GM21367 (cell line): ENCODE results near the gene INHBB.
"Not testable (repeated sequence)": the region's sequence is repeated elsewhere in the genome, so short reads cannot be mapped to it uniquely, and the experiment has no call there.

ENCODE experiments used
- ATAC-seq: cut with Tn5 transposase; IDR thresholded peaks from one replicate; pipeline ENCODE4 v1.9.1; 2021; ENCODE audit not compliant: unreplicated experiment

INHBB gene

GRCh38 chr2:120316071-120316470 lies 29.9 kb upstream of the INHBB start:
- no peak for ATAC-seq

DNA sequence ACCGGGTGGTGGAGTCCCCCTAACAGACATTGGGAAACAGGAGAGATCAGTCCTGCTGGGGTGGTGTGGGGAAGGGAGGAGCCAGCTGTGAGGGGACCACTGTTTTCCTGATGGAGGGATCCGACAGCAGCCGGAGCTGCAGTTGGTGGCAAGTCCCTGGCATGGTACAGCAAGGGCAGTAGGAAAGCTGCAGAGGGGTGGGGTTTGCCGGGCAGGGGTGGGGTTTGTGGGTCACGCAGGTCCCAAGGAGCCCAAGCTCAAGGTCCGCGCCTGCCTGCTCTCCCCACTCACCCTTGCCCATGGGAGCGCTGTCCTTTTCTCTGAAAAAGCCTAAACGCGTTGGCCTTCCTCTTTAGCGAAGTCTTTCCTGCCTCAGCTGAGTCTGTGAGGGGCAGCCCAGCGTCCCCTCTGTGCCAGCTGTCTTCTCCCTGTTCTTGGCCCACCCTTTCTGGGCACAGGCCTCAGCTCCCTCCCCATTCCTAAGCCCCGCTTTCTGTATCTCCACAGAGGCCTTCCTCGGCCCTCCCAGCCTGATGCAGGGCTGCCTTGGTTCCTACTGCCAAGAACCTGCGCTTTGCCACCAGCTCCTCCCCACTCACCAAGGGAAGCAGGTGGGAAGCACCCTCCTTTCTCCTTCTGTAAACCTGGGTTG lies 29.3 kb upstream of the INHBB start:
- no peak for ATAC-seq

GRCh38 chr2:120317180-120317533 lies 28.8 kb upstream of the INHBB start:
- ATAC-seq, result no peak

- ATAC-seq, result no peak
Measured at GRCh38 chr2:120317916-120318315, 28.0 kb upstream of the INHBB start.

GRCh38 chr2:120318626-120319025 lies 27.3 kb upstream of the INHBB start:
- ATAC-seq, result no peak

DNA sequence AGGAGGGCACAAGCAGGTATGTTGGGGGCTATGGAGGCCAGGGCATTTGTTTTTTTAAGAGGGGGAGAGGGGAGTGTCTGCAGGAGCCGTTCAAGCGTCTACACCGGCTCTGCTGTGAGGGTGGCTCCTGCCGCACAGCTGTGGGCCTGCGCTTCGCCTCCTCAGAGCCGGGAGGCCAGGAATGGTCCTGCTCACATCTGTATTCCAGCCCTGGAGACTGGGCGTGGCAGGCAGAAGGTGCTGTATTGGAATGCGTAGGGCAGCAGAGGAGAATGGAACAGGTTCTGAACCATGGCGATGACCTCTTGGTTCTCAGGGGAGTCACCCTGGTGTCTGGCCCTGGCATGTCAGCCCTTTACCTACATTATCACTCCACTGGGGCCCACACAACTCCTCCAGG lies 26.8 kb upstream of the INHBB start:
- no peak for ATAC-seq

DNA sequence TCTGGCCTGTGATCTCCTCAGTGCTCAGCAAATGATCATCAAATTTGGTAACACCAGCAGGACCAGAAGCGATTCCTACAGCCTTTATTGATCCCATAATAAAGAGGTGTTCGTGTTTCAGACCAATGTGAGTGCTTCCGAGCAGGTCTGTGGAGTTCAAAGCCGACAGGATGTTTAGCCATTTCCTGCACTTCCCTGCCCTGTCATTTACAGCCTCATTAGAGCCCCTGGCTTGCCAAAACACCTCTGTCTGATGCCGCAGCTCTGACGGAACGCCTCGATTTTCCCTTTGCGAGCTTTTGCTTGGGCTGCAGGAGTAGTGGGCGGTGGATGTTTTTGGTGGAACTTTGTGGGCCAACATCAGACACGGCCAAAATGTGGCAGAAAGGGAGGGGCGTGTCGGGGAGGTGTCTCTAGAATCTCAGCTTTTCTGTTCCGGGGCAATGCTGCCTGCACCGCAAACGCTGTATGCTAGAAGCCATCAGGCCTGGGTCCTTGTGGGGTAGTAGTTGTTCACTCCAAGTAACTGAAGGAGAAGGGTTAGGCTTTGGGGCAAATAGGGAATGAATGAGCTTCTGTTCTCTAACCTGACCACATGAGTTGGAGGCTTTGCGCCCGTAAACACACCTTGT lies 26.1 kb upstream of the INHBB start:
- ATAC-seq, result no peak

- ATAC-seq, result no peak
Measured at GRCh38 chr2:120320318-120320851, 25.6 kb upstream of the INHBB start.

DNA sequence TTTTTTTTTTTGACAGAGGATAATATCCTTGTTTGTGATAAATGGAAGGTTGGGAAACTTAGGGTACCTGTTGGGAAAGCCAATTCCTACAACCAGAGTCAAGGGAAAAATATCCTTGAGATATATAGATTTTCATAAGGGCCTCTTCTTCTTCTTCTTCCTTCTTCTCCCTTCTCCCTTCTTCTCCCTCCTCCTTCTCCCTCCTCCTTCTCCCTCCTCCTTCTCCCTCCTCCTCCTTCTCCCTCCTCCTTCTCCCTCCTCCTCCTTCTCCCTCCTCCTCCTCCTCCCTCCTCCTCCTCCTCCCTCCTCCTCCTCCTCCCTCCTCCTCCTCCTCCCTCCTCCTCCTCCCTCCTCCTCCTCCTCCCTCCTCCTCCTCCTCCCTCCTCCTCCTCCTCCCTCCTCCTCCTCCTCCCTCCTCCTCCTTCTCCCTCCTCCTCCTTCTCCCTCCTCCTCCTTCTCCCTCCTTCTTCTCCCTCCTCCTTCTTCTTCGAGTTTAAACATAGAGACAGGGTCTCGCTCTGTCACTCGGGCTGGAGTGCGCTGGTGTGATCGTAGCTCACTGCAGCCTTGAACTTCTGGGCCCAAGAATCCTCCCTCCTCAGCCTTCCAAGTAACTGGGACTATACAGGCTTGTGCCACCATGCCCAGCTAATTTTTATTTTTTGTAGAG lies 24.9 kb upstream of the INHBB start:
- not testable (repeated sequence) for ATAC-seq

DNA sequence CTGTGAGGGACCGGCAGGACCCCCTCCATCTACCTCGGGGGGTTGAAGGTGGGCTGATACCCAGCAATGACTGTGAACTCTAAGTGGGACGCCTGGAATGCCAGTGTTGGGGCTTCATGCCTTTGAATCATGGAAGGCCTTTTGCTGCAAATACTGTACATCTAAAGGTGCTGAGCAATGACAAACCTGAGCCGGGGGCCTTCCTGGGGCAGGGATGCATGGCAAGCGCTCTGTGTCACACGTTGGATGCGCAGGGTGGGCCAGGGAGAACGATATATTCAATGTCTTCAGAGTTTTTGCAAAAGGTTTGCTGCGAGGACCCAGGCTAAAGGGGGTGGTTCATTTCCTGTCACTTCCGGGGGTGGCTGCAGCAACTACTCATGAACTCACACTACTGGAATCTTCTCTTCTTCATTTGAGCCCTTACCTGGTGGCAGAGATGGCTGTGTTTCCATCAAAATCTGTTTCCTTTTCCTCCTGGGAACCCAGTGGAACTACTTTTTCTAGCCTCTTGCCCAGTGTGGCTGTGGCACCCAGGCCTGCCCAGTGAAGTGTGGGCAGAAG lies 24.1 kb upstream of the INHBB start:
- ATAC-seq, result no peak

GRCh38 chr2:120322329-120322728 lies 23.6 kb upstream of the INHBB start:
- no peak for ATAC-seq

DNA sequence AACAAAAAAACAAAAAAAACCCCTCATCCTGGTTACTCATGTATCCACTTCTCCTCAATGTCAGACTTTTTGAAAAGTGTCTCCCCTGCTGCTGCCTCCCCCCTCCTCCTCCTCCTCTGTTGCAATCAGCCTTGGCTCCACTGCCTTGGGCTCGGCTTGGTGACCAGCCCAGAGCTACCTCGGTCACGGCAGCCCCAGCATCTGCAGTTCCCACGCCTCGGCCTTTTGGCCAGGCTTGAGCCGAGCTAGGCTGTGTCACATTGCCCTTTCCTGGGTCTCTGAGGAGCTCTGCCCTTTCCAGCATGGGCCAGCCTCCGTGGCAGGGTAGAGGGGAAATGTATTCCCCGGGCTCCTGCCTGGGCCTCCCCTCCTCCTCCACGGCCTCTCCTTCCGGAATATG lies 22.7 kb upstream of the INHBB start:
- ATAC-seq, result no peak

DNA sequence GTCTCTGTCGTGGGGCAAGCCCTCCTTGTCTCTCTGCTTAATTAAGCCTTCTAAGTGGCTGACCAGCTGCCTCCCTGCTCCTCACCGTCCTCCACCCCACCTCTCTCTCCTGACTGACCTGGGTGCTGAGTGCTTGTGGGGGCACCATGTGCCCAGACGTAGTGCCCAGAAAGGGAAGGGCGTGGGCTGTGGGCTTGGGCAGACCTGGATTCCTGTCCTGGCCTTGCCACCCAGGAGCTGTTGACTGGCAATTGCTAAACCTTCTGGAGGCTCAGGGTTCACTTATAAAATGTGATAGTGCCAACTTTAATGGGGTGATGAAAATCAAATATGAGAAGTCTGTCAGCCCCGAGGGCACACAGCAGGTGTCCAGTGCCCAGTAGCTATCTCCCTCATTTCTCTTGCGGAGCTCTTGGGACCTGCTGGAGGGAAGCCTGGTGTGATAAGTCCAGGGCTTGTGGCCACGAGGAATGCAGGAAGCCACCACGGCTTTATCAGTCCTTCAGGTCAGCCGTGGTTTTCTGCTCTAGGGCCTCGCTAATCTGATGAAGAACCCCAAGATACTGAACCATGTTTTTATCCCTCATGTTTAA lies 22.0 kb upstream of the INHBB start:
- no peak for ATAC-seq

- no peak for ATAC-seq
Measured at GRCh38 chr2:120324933-120325332, 21.0 kb upstream of the INHBB start.

DNA sequence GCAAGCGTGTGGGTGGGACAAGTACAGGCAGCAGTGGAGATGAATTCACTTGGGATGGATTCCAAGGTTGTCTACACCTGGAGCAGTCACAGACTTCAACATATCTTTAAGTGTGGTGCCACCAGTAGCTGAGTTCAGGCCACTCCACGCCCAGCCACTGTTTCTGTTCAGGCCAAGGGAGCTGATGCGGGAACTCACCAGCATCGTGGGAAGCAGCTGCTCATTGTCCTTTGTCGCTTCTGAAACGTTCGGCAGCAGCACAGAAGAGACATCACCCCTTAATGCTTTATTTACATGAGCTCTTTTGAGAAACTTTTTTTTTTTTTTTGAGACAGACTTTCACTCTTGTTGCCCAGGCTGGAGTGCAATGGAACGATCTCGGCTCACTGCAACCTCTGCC lies 19.9 kb upstream of the INHBB start:
- ATAC-seq, result no peak

DNA sequence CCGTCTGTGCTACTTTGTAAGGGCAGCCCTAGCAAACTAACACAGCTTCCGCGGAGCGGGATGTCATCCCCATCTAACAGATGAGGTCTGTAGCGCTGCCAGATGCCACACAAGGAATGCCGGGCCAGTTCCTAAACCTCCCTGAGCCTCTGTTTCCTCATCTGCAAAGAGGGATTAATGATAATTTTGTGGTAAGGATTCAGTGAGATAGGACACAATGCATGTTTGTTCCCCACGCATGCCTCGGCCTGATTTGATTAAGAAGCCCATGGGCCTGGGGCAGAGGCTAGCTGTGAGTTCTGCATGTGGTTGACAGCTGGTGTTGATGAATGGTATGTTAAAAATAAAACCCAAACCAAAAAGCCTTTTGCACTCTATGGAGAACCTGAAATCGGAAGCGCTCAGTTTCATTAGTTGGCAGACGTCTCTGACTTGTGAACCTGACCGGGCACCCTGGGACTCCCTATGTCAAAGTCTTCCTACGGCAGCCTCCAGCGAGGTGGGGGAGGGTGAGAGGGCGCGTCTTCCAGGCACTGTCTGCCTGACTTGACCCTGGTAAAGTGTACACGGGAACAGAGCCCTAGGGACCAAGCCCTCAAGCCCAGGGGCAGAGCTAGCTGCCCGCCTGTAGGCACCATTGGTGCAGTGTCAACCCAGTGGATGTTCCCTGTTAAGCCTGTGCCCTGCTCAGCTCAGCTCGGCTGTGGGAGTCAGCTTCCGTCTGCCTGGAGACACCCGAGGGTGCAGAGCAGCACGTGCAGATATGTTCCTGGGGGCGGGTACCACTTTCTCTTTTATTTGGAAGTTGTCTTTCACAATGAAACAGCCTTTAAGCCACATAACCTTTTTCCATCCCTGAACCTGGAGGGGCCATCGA lies 14.8 kb upstream of the INHBB start:
- no peak for ATAC-seq

- no peak for ATAC-seq
Measured at GRCh38 chr2:120331903-120332302, 14.0 kb upstream of the INHBB start.

DNA sequence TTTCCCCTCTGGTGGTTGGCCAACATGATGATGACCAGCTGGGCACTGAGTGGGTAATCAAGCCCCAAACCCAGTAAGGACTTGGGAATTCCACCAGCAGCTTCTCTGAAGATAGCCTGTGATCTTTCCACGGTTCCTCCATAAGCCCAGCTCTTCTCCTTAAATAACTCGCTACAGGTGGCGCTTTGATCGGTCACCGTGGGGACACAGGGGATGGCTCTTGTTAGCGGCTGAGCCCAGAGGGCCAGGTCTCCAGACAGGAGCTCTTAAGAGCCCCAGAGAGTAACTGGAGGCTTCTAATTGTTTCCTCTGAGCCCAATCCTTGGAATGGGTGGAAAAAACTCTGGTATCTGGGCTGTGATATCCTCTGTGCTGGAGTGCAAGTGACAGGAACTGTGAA lies 13.6 kb upstream of the INHBB start:
- no peak for ATAC-seq

DNA sequence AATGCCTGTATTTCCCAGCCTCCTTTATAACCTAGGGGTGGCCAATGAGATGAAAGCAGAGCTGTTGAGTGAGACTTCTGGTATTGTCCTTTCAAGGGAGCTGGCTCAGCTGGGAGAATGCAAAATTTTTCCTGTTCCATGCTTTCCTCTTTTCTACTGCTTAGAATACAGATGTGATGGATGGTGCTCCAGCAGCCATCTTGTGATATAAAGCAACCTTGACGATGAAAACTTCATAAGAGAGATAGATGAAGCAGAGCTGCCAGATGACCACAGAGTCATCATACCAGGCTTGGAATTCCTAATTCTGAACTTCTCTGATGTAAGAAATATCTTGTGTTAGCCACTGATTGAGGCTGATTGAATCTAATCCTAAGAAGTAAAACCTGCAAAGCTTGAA lies 11.9 kb upstream of the INHBB start:
- ATAC-seq, result no peak

DNA sequence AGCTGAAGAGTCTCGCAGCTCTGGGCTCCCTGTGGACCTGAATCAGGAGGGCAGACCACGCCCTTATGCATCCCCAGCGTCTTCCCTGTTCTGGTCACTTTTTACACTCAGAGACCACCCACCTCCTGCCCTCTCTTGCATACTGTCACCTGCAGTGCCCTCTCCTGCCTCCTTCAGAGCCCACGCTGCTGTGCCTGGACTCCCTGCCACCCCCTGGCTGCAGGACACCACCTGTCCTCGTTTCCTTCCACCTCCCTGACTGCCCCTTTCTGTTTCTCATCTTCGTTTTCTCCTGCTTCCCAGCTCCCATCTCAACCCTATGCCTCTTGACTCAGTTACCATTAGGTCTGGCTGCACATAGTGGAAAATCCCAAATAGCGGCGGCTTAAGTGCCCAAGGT lies 9.2 kb upstream of the INHBB start:
- no peak for ATAC-seq

DNA sequence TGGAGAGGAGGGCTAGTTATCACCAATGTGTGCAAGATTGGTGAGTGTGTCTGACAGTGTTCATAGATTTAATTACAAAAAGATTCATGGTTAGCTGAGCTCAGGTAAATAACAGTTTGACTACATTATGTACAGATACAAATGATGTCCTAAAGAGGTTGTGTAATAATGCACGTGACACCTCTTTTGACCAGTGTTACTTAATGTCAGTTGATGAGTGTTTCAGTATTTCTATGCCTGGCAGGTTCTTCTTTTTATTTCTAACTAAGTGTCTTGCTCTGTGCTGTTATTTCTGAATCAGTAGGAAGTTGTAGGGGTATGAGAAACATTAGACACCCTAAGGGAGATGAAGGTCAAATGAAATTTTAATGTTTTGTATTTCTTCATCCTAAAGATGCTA lies 7.9 kb upstream of the INHBB start:
- ATAC-seq, result no peak
